ENCODE measurements around the gene OR4X2.
A peak's percentile ranks its signal among the peaks of the same experiment; 100 is the strongest.
"Not testable (repeated sequence)": the region's sequence is repeated elsewhere in the genome, so short reads cannot be mapped to it uniquely, and the experiment has no call there.

The OR4X2 gene, protein sequence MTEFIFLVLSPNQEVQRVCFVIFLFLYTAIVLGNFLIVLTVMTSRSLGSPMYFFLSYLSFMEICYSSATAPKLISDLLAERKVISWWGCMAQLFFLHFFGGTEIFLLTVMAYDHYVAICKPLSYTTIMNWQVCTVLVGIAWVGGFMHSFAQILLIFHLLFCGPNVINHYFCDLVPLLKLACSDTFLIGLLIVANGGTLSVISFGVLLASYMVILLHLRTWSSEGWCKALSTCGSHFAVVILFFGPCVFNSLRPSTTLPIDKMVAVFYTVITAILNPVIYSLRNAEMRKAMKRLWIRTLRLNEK

DNA sequence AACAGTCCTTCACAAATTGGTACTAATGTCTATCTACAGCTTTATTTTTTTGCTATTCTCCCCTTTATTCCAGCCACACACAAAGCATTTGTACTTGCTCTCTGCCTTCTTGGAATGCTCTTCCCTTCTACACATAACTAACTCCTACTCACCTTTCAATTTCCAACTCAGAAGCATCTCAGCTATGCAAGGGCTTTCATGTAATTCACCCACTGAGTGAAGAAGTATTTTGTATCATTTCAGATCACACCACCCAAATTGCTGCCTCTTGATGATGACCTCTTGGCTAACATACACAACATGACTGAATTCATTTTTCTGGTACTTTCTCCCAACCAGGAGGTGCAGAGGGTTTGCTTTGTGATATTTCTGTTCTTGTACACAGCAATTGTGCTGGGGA lies at the start of gene OR4X2:
Gene OR4X2 (plus strand): TSS at position 301 of the 400 bp plus-strand sequence. CDS start 0 bp downstream, at position 301.
- DNase-seq (ENCODE audit: low spot score), result no peak

DNA sequence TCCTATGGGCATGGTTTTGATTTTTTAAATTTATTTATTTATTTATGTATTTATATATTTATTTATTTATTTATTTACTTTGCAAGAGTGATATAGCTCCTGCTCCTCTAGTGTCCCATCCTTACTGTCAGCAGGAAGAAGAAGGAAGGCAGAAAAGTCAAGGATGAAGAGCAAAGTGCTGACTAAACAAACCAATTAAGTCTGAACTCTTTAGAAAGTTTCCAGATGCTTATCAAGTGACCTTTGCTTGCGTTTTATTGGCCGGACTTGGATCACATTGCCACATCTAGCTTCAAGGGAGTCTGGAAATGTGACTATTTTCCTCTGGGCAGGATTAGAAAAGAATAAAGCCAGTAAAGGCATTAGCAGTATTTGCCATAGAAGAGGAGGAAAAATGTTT lies 37.0 kb upstream of the OR4X2 start:
- no peak for DNase-seq (ENCODE audit: low spot score)

DNA sequence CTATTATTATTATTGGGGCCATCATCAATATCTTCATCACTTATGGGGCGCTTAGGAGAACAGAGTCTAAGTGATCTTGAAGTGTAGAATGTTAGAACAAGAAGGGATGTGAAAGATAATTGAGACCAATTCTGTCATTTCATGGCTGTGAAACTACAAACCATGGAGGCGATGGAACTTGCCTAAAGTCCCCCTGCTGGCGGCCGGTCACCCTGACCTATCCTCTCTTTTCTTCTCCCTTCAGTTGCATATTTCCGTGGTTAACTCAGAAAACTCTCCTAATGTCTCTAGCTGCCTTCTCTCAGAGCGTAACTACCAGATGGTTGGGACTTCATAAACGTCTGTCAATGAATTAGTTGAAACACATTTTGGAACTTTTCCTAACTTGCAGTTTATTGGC lies 34.9 kb upstream of the OR4X2 start:
- DNase-seq (ENCODE audit: low spot score), result peak; percentile 24

DNA sequence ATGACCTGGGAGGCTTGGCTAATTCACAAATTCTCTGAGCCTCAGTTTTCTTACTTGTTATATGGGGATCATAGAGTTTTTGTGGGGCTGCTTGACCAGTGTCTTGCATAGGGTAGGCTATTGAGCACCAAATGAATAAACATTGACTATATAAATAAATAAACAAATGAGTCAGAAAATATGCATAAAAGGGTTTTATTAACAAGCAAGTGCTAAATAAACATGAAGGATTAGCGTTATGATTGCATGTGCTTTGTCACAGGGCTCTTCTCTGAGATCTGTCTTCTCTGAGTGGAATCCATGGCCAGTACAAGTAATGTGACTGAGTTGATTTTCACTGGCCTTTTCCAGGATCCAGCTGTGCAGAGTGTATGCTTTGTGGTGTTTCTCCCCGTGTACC lies 28.4 kb upstream of the OR4X2 start, which contains the start of gene OR4B1:
Gene OR4B1 (plus strand): TSS at position 301 of the 400 bp plus-strand sequence. CDS start 0 bp downstream, at position 301.
- no peak for DNase-seq (ENCODE audit: low spot score)

DNA sequence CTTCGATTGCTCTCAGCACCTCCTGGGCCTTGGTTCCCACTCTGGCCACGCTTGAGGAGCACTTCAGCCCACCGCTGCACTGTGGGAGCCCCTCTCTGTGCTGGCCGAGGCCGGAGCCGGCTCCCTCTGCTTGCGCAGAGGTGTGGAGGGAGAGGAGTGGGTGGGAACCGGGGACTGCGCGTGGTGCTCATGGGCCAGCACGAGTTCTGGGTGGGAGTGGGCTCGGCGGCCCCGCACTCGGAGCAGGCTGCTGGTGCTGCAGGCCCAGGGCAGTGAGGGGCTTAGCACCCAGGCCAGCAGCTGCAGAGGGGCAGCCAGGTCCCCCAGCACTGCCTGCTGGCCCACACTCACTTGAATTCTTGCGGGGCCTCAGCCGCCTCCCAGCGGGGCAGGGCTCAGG lies 16.1 kb upstream of the OR4X2 start:
- DNase-seq (ENCODE audit: low spot score), result no peak

DNA sequence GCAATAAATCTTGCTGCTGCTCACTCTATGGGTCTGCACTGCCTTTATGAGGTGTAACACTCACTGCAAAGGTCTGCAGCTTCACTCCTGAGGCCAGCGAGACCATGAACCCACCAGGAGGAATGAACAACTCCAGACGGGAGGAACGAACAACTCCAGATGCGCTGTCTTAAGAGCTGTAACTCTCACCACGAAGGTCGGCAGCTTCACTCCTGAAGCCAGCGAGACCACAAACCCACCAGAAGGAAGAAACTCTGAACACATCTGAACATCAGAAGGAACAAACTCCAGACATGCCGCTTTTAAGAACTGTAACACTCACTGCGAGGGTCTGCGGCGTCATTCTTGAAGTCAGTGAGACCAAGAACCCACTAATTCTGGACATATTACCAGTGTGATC lies 14.8 kb upstream of the OR4X2 start:
- not testable (repeated sequence) for DNase-seq (ENCODE audit: low spot score)

DNA sequence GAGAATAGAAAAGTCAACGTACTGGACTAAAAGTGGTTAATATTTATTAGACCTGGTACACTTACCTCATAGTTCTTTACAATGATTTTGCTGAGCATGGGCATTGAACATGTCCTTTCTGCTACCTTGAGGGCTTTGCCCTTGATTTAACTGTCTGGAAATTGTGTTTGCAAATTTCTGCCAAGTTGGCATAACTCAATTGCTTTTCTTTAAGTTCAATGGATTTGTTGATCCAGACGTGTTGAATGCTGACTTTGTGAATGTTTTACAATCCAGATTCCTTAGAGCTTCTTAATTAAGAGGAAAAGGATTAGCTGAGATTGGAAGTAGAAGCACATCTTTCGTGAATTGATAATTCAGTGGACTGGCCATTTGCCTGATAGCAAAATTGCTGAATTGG lies 7.2 kb upstream of the OR4X2 start:
- DNase-seq (ENCODE audit: low spot score), result no peak

DNA sequence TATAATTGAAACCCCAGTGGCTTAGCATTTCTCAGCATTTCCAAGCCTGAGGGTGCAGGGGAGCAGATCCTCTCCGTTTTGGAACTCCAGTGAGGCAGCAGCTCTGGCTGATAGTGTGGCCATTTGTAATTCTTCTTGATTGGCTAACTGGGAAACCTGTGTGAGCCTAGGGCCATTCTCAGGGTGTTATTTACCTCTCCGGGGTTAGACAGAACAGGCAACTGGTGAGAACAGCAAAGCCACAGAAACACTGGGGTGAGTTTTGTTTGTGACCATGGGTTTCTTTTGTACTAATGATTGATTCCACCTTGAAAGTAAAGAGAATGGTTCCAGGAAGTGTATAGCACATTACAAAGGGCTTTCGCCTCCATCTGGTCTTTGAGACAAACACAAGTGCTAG lies 2.4 kb upstream of the OR4X2 start:
- no peak for DNase-seq (ENCODE audit: low spot score)

DNA sequence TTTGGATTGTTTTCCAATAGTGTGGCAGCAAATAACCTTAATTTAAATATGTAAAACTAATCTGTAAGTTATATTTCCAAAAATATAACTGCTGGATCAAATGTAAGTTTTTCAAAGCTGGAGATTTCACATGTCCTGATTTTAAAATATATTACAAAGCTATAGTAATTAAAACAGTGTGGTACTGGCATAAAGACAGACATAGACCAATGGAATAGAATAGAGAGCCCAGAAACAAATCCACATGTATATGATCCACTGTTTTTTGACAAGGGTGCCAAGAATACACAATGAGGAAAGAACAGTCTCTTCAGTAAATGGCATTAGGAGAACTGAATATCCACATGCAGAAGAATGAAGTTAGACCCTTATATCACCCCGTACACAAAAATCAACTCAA lies 4.0 kb downstream of the OR4X2 start:
- no peak for DNase-seq (ENCODE audit: low spot score)

DNA sequence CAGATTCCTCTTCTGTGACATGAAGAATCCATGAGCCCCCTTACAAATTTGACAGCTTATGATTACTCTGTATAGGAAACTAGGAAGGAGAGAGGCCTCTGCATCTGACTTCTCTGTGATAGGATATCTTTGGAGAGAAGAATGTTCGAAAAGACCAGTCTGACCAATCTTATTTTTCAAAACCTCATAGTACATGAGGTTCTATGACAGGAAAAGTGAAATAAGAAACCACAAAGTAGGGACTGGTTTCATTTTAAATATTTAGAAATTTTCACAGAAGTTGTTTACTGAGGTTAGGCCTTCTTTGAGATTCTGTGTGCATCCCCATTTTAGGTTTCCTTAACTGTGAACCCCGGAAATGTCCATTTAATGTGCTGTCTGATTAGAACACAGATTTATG lies 16.7 kb downstream of the OR4X2 start:
- DNase-seq (ENCODE audit: low spot score), result no peak

DNA sequence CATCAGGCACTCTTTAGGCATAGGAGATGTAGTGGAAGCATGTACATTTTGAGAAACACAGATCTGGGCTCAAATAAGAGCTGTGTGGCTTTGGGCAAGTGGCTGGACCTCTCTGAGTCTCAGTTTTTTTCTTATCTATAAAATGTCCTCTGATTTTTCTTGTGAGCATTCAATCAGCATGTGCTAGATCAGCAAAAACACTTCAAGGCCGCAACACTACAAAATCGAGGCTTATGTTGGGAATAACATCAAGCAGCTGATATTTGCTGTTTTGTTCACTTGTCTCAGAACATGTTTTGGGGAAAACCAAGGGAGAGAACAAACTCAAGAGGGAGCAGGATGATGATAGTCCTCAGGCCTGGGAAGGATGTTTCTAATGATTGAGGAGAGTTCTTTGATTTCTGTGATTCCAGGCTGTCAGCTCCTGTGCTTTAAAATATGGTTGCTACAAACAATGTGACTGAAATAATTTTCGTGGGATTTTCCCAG lies 18.6 kb downstream of the OR4X2 start, which contains the start of gene OR4X1:
Gene OR4X1 (plus strand): TSS at position 439 of the 489 bp plus-strand sequence. CDS start 0 bp downstream, at position 439.
- no peak for DNase-seq (ENCODE audit: low spot score)

DNA sequence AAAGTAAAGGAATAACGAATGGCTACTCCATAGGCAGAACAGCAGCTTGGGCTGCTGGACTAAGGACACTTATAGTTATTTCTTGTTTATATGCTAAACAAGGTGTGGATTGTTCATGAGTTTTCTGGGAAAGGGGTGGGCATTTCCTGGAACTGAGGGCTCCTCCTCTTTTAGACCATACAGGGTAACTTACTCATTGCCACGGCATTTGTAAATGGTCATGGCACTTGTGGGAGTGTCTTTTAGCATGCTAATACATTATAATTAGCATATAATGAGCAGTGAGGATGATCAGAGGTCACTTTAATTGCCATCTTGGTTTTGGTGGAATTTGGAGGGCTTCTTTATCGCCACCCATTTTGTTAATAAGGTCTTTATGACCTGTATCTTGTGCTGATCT lies 25.7 kb downstream of the OR4X2 start:
- DNase-seq (ENCODE audit: low spot score), result no peak

DNA sequence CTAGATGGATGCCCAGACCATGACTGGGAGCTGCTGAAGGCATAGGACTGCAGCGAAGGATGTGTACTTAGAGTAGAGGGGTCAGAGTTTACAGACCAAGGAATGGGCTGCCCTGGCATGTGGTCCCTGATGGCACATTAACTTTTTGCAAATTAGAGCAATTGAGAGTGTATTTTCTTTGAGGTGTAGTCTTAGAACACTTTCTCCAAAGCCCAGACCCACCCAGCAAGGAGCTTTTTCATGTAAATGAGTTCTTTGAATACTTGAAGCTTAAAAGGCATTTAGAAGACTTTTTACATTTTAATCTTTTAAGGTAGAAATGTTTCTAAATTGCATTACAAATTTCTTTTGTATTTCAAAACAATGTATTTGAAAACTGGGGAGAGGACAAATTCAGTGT lies 27.7 kb downstream of the OR4X2 start:
- DNase-seq (ENCODE audit: low spot score), result no peak
